H1 (cell line): ENCODE data around the gene ITPR3. TPM values are rescaled to one million over a fixed set of nuclear protein-coding genes. Genes with fewer than 3 reads are reported as not detected.

Experiments used
- CTCF ChIA-PET: fragments of 300-600 bp; sonication (Branson Sonifier 250); formaldehyde crosslinking; loops from one replicate; lab custom pipeline; 2021; ENCODE audit not compliant: partially characterized antibody; lab: Charles Lee
- POLR2A ChIA-PET: fragments of 300-600 bp; sonication (Branson Sonifier 250); formaldehyde crosslinking; loops from one replicate; lab custom pipeline; 2021; ENCODE audit warnings: inconsistent platforms; ENCODE audit not compliant: partially characterized antibody; lab: Charles Lee
- DNase-seq, 2 experiments: peaks; one replicate each; pipeline versions ENCODE4 v3.0.0 to v3.0.0-alpha.2; 2010 to 2022; ENCODE audit warnings: low spot score in 2 of 2, low read depth in 1 of 2, mixed read lengths in 1 of 2
- FAIRE-seq: peaks from 2 replicates; lab custom pipeline; 2011; peaks lifted over from hg19 to GRCh38; lab: Jason Lieb, UNC
- H2AFZ ChIP-seq: 2 replicates; pipeline ENCODE4 v1.8.1; 2012; ENCODE audit warnings: low read length, inconsistent platforms
- H2AK5ac ChIP-seq: 2 replicates; pipeline ENCODE4 v1.6.1; 2013; ENCODE audit warnings: low read depth, low read length
- H2BK120ac ChIP-seq: replicated peaks from 2 replicates; pipeline ENCODE3; 2013; ENCODE audit warnings: low read depth, low read length, inconsistent platforms
- H2BK12ac ChIP-seq: 2 replicates; pipeline ENCODE4 v1.6.1; 2013; ENCODE audit warnings: low read depth, low read length
- H2BK15ac ChIP-seq: 2 replicates; pipeline ENCODE4 v1.6.1; 2013; ENCODE audit warnings: low read length
- H2BK20ac ChIP-seq: 2 replicates; pipeline ENCODE4 v1.6.1; 2013; ENCODE audit warnings: low read length
- H2BK5ac ChIP-seq: 2 replicates; pipeline ENCODE4 v1.6.1; 2013; ENCODE audit warnings: low read depth, low read length
- H3K14ac ChIP-seq: 2 replicates; pipeline ENCODE4 v1.6.1; 2013; ENCODE audit warnings: inconsistent platforms; ENCODE audit not compliant: insufficient read length
- H3K18ac ChIP-seq: 2 replicates; pipeline ENCODE4 v1.6.1; 2013; ENCODE audit warnings: low read length; ENCODE audit errors: extremely low read depth
- H3K23ac ChIP-seq: 2 replicates; pipeline ENCODE4 v1.6.1; 2013; ENCODE audit warnings: inconsistent platforms; ENCODE audit not compliant: insufficient read length
- H3K23me2 ChIP-seq: 2 replicates; pipeline ENCODE4 v1.6.1; 2013; ENCODE audit warnings: low read depth, low read length
- H3K27ac ChIP-seq: 2 replicates; pipeline ENCODE4 v1.6.1; 2011; ENCODE audit warnings: low read depth, low read length, inconsistent platforms
- H3K27me3 ChIP-seq, 4 experiments: replicated peaks in 1 of 4; 1 replicate in 1 of 4; 2 replicates in 3 of 4; pipeline versions ENCODE4 v1.6.1 to v1.8.1; 2011 to 2013; ENCODE audit warnings: low read length in 3 of 4, mild to moderate bottlenecking in 3 of 4, inconsistent platforms in 2 of 4, mixed read lengths in 2 of 4, moderate library complexity in 1 of 4; ENCODE audit not compliant: control insufficient read depth in 3 of 4, insufficient read depth in 3 of 4; ENCODE audit errors: extremely low read depth in 1 of 4
- H3K36me3 ChIP-seq, 4 experiments: 2 replicates each; pipeline versions ENCODE4 v1.6.1 to v1.8.1; 2011 to 2013; ENCODE audit warnings: mild to moderate bottlenecking in 4 of 4, low read length in 3 of 4, moderate library complexity in 2 of 4, control low read depth in 1 of 4, inconsistent platforms in 1 of 4; ENCODE audit not compliant: insufficient read depth in 4 of 4, control insufficient read depth in 2 of 4
- H3K4ac ChIP-seq: replicated peaks from 2 replicates; pipeline ENCODE3; 2013; ENCODE audit warnings: low read length, low read depth, mixed read lengths, inconsistent platforms; ENCODE audit not compliant: insufficient read length
- H3K4me1 ChIP-seq, 4 experiments: replicated peaks in 1 of 4; 1 replicate in 1 of 4; 2 replicates in 3 of 4; pipeline versions ENCODE4 v1.6.1 to v1.8.1; 2011 to 2013; ENCODE audit warnings: low read length in 3 of 4, inconsistent platforms in 2 of 4, mixed read lengths in 1 of 4; ENCODE audit not compliant: insufficient read depth in 4 of 4, control insufficient read depth in 3 of 4
- H3K4me2 ChIP-seq, 2 experiments: 2 replicates each; pipeline versions ENCODE4 v1.6.1 to v1.8.1; 2011 to 2013; ENCODE audit warnings: low read depth in 2 of 2, low read length in 2 of 2, control low read depth in 1 of 2, inconsistent platforms in 1 of 2, mild to moderate bottlenecking in 1 of 2; ENCODE audit not compliant: insufficient read depth in 1 of 2
- H3K4me3 ChIP-seq, 4 experiments: fragments of 200-600, 300-600 bp in 1 of 4; sonication (generic), shearing (Covaris generic), sonication (Bioruptor Twin) in 1 of 4; 2 replicates each; pipeline versions ENCODE4 v1.5.1 to v1.8.1; 2011 to 2016; ENCODE audit warnings: low read length in 4 of 4, low read depth in 3 of 4, control low read depth in 2 of 4, inconsistent platforms in 2 of 4, mild to moderate bottlenecking in 2 of 4, mixed read lengths in 1 of 4, moderate library complexity in 1 of 4; ENCODE audit not compliant: insufficient read depth in 2 of 4; ENCODE audit errors: extremely low read depth in 1 of 4
- H3K56ac ChIP-seq: replicated peaks from 2 replicates; pipeline ENCODE3; 2013; ENCODE audit warnings: low read depth, mild to moderate bottlenecking, mixed read lengths, low read length, inconsistent platforms; ENCODE audit not compliant: insufficient read length
- H3K79me1 ChIP-seq: 2 replicates; pipeline ENCODE4 v1.6.1; 2013; ENCODE audit warnings: low read depth, low read length, control low read depth
- H3K79me2 ChIP-seq, 2 experiments: 2 replicates each; pipeline versions ENCODE4 v1.6.1 to v1.8.1; 2012 to 2013; ENCODE audit warnings: low read length in 2 of 2, mild to moderate bottlenecking in 2 of 2, inconsistent platforms in 1 of 2; ENCODE audit not compliant: insufficient read depth in 2 of 2, control insufficient read depth in 1 of 2
- H3K9ac ChIP-seq, 4 experiments: replicated peaks in 1 of 4; 1 replicate in 1 of 4; 2 replicates in 3 of 4; pipeline versions ENCODE4 v1.6.1 to v1.8.1; 2011 to 2013; ENCODE audit warnings: low read depth in 3 of 4, low read length in 3 of 4, control low read depth in 2 of 4, mild to moderate bottlenecking in 2 of 4, moderate library complexity in 2 of 4, inconsistent platforms in 1 of 4; ENCODE audit errors: extremely low read depth in 1 of 4
- H3K9me3 ChIP-seq, 2 experiments: 2 replicates each; pipeline versions ENCODE4 v1.6.1 to v1.8.1; 2012 to 2013; ENCODE audit warnings: mild to moderate bottlenecking in 2 of 2, moderate library complexity in 2 of 2, control low read depth in 1 of 2, inconsistent platforms in 1 of 2, low read depth in 1 of 2, low read length in 1 of 2, mixed read lengths in 1 of 2; ENCODE audit not compliant: insufficient read depth in 2 of 2
- H4K20me1 ChIP-seq, 2 experiments: replicated peaks in 1 of 2; 2 replicates each; pipeline versions ENCODE3 to v1.8.1; 2011 to 2013; ENCODE audit warnings: inconsistent platforms in 2 of 2, low read length in 2 of 2, mild to moderate bottlenecking in 1 of 2; ENCODE audit not compliant: insufficient read depth in 2 of 2, control insufficient read depth in 1 of 2
- H4K5ac ChIP-seq: 2 replicates; pipeline ENCODE4 v1.6.1; 2013; ENCODE audit warnings: low read length, low read depth, mixed read lengths, inconsistent platforms; ENCODE audit not compliant: insufficient read length
- H4K8ac ChIP-seq: 2 replicates; pipeline ENCODE4 v1.8.0; 2013; ENCODE audit warnings: mild to moderate bottlenecking, moderate library complexity, low read length, inconsistent platforms; ENCODE audit not compliant: insufficient read depth; ENCODE audit errors: extremely low read depth
- H4K91ac ChIP-seq: replicated peaks from 2 replicates; pipeline ENCODE3; 2013; ENCODE audit warnings: low read length, mixed read lengths, inconsistent platforms; ENCODE audit not compliant: insufficient read length
- JUN ChIP-seq: IDR thresholded peaks from 2 replicates; pipeline ENCODE4 v1.6.1; 2011; ENCODE audit warnings: low read depth, mild to moderate bottlenecking, improper control_type of control experiment, low read length
- TAF1 ChIP-seq: IDR thresholded peaks from 2 replicates; pipeline ENCODE4 v1.6.1; 2011; ENCODE audit warnings: mild to moderate bottlenecking, low read depth, low read length
- TBP ChIP-seq: IDR thresholded peaks from 2 replicates; pipeline ENCODE4 v1.6.1; 2011; ENCODE audit warnings: low read depth, low read length, improper control_type of control experiment
- WGBS, 2 experiments: shearing (Covaris generic) in 1 of 2; methylation state at CpG; one replicate each; pipeline versions ENCODE4 v1.1.6 to v1.1.7; 2013 to 2015; ENCODE audit warnings: low lambda C conversion rate in 2 of 2, mixed read lengths in 2 of 2, inconsistent platforms in 1 of 2, low coverage in 1 of 2, missing lambda C conversion rate in 1 of 2; ENCODE audit not compliant: insufficient replicate concordance in 2 of 2, insufficient coverage in 1 of 2, insufficient read length in 1 of 2; ENCODE audit errors: extremely low coverage in 1 of 2, missing lambda C conversion rate in 1 of 2; 5-methylcytosine and 5-hydroxymethylcytosine counted together
- polyA plus RNA-seq, 7 experiments: library from polyadenylated mRNA; depleted of rRNA in 3 of 7; stranded (reverse) in 5 of 7; unstranded in 2 of 7; fragments of >200 nt in 5 of 7; fragments of 200-250 nt in 2 of 7; gene quantifications; 1 replicate in 5 of 7; 2 replicates in 1 of 7; 4 replicates in 1 of 7; pipeline versions ENCODE4 v1.2.1 to v1.2.3, GENCODE V29; 2011 to 2013; ENCODE audit warnings: missing spikeins in 2 of 7, mixed read lengths in 2 of 7
- total RNA-seq: library from RNA; stranded (reverse); fragmentation: NEBNext Ultra II Directional; extraction: Animal tissue kit (Norgen Biotek cat#: 25700); gene quantifications from 2 replicates; pipeline ENCODE4 v1.2.1, GENCODE V29; 2021

ITPR3 gene
- total and polyA plus RNA-seq, 2 of the 8 experiments (the other 6 are each of a cell fraction or from before 2014, with no cell fraction given) = 29.1 to 45.7 TPM

DNA sequence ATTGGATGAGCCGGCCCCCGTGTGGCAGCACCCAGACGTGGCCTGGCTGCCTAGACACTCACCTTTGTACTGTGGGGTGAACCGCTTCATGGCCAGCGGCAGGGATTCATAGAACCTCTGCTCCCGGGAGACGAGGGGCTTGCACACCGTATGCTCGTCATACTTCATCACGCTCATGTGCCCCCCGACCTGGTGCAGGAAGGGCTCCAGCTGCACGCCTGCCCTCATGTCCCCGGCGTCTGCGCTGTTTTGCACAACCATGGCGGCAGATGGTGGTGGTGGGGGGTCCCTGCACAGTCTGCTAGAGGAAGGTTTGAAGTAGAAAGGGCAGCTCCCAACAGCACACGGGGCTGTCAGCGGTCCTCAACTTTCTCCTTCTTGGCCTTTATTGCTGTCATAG is 114.1 kb downstream of the ITPR3 start:
- H2BK12ac ChIP-seq = no peak overlapping the region
- no peak overlapping the region for H4K5ac ChIP-seq
- no peak overlapping the region for H3K4ac ChIP-seq
- POLR2A ChIA-PET = interaction anchor here (0.6 kb wide), 1 partner anchor 9 kb away, joined by 4 read pairs; no protein-coding TSS in a partner anchor
- H2AFZ ChIP-seq = no peak overlapping the region
- no peak overlapping the region for H3K14ac ChIP-seq
- H3K79me2 ChIP-seq = no peaks in the 10 kb centered on the region
- no peak overlapping the region for H3K56ac ChIP-seq
- no peaks in the 10 kb centered on the region for H4K20me1 ChIP-seq
- DNase-seq = no peak
- H3K4me1 ChIP-seq = no peaks in the 10 kb centered on the region
- no peaks in the 10 kb centered on the region for H3K79me1 ChIP-seq
- no peak overlapping the region for H2BK5ac ChIP-seq
- H3K4me3 ChIP-seq = no peak overlapping the region
- no peak overlapping the region for H3K9ac ChIP-seq
- no peak for TF ChIP-seq TBP
- TF ChIP-seq TAF1 = no peak
- no peak for TF ChIP-seq JUN
- H2BK20ac ChIP-seq = no peak overlapping the region
- no peak overlapping the region for H3K23ac ChIP-seq
- WGBS, 2 experiments = 85% methylated on average over 18 of the region's 18 CpGs; no CpG with 5 or more reads in 1 of the 2 experiments
- H3K27ac ChIP-seq = no peak overlapping the region
- H3K18ac ChIP-seq = no peak overlapping the region; the same call in 1 of the 2 replicates
- no peaks in the 10 kb centered on the region for H3K36me3 ChIP-seq
- no peak overlapping the region for H2BK15ac ChIP-seq
- CTCF ChIA-PET = interaction anchor here (1.5 to 2.8 kb wide), 3 partner anchors 9 to 148 kb away, joined by 4 to 15 read pairs (median 5); no protein-coding TSS in a partner anchor
- no peaks in the 10 kb centered on the region for H3K23me2 ChIP-seq
- FAIRE-seq = no peak
- no peaks in the 10 kb centered on the region; a peak in 2 of 7 replicates for H3K27me3 ChIP-seq
- no peak overlapping the region; the same call in 1 of the 2 replicates for H4K8ac ChIP-seq
- no peak overlapping the region for H3K4me2 ChIP-seq
- H2BK120ac ChIP-seq = no peak overlapping the region
- no peak overlapping the region for H2AK5ac ChIP-seq
- no peaks in the 10 kb centered on the region for H3K9me3 ChIP-seq
- no peak overlapping the region for H4K91ac ChIP-seq
